ENCODE results near the gene NINL. TPM values are rescaled to one million over a fixed set of nuclear protein-coding genes. Genes with fewer than 3 reads are reported as not detected.

NINL gene
- total RNA-seq, 1 experiment from 2014 or later = 13.6 TPM

DNA sequence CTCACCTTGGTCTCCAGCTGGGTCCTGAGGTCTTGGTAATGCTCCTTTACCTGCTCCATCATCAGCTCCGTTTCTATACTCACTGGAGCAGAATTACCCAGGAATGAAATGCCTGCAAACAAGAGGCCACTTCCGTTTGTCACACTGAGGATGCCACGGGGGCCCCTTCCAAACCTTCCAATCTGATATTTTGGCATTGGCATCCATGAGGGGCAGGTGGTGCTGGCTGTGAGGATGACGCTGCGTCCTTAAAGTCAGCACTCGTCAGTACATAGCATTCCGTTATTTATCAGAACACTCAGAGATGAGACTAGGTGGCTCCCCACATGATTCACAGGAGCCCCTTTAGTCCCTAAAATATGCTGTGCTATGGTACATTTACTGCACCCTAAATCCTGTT, 105.2 kb downstream of the NINL start:
- H3K27me3 ChIP-seq (replicated peaks; ENCODE audit: control insufficient read depth, insufficient read depth, low read length) = no peaks in the 10 kb centered on the region
- no peaks in the 10 kb centered on the region for H3K27me3 Mint-ChIP-seq (ENCODE audit: insufficient read depth, unreplicated experiment)
- no peak overlapping the region for H3K4me3 Mint-ChIP-seq (ENCODE audit: unreplicated experiment)
- TF ChIP-seq, protein P1, sequence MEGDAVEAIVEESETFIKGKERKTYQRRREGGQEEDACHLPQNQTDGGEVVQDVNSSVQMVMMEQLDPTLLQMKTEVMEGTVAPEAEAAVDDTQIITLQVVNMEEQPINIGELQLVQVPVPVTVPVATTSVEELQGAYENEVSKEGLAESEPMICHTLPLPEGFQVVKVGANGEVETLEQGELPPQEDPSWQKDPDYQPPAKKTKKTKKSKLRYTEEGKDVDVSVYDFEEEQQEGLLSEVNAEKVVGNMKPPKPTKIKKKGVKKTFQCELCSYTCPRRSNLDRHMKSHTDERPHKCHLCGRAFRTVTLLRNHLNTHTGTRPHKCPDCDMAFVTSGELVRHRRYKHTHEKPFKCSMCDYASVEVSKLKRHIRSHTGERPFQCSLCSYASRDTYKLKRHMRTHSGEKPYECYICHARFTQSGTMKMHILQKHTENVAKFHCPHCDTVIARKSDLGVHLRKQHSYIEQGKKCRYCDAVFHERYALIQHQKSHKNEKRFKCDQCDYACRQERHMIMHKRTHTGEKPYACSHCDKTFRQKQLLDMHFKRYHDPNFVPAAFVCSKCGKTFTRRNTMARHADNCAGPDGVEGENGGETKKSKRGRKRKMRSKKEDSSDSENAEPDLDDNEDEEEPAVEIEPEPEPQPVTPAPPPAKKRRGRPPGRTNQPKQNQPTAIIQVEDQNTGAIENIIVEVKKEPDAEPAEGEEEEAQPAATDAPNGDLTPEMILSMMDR (IDR thresholded peaks at IDR 0.05; ENCODE audit: insufficient read depth in 1 of 2, low read depth in 1 of 2, low read length in 1 of 2, severe bottlenecking in 1 of 2, unreplicated experiment in 1 of 2) = no peak
- DNase-seq = no peak
- no peaks in the 10 kb centered on the region for H3K9me3 Mint-ChIP-seq (ENCODE audit: unreplicated experiment)
- POLR2A ChIA-PET = no interaction called here
- no peaks in the 10 kb centered on the region for H3K36me3 ChIP-seq (ENCODE audit: control insufficient read depth, insufficient read depth, low read length)
- no peaks in the 10 kb centered on the region for H3K4me1 ChIP-seq
- no peak overlapping the region for H3K27ac Mint-ChIP-seq (ENCODE audit: unreplicated experiment)
- H3K9me3 ChIP-seq = no peaks in the 10 kb centered on the region
- no peaks in the 10 kb centered on the region for H3K4me1 Mint-ChIP-seq (ENCODE audit: low read depth, unreplicated experiment)
- intact Hi-C loops (cut with micrococcal nuclease; ENCODE audit: unreplicated experiment) = no loop called here
- CTCF ChIA-PET = no interaction called here
- BruUV-seq (replicated peaks) = no TSS peak
- H3K4me3 ChIP-seq (ENCODE audit: low read depth, low read length) = no peak overlapping the region
- no peaks in the 10 kb centered on the region for H3K36me3 Mint-ChIP-seq (ENCODE audit: insufficient read depth, unreplicated experiment)

DNA sequence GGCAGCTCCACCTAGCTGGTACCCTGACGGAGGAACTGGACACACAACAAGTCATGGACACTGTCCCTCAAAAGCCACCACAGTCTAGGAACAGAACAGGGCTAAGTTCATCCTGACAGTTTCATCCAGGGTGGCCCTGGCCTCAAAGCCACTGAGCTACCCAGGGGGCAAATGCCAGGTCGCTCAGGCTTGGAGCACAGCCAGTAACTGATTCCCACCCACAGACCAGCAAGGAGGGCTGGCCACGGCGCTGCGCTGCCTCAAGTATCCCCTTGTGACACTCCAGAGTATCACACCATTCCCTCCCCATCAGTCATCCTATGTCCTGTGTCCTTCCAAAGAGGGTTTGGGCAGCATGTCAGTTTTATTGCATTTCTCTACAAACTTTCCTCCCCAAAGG, 105.7 kb downstream of the NINL start:
- ChIA-PET POLR2A (no interaction called here), CTCF (no interaction called here)
- no peak for DNase-seq
- Histone ChIP-seq H3K9me3 (no peaks in the 10 kb centered on the region), H3K4me3 (ENCODE audit: low read depth, low read length) (no peak overlapping the region), H3K27me3 (replicated peaks; ENCODE audit: control insufficient read depth, insufficient read depth, low read length) (no peaks in the 10 kb centered on the region), H3K36me3 (ENCODE audit: control insufficient read depth, insufficient read depth, low read length) (no peaks in the 10 kb centered on the region), H3K4me1 (no peaks in the 10 kb centered on the region)
- Mint-ChIP-seq H3K4me1 (ENCODE audit: low read depth, unreplicated experiment) (no peaks in the 10 kb centered on the region), H3K27ac (ENCODE audit: unreplicated experiment) (no peak overlapping the region), H3K9me3 (ENCODE audit: unreplicated experiment) (no peaks in the 10 kb centered on the region), H3K27me3 (ENCODE audit: insufficient read depth, unreplicated experiment) (no peaks in the 10 kb centered on the region), H3K4me3 (ENCODE audit: unreplicated experiment) (no peak overlapping the region), H3K36me3 (ENCODE audit: insufficient read depth, unreplicated experiment) (no peaks in the 10 kb centered on the region)
- BruUV-seq (replicated peaks) = no TSS peak
- intact Hi-C loops (cut with micrococcal nuclease; ENCODE audit: unreplicated experiment) = no loop called here
- TF ChIP-seq, protein P1 (IDR thresholded peaks at IDR 0.05; ENCODE audit: insufficient read depth in 1 of 2, low read depth in 1 of 2, low read length in 1 of 2, severe bottlenecking in 1 of 2, unreplicated experiment in 1 of 2) = no peak

DNA sequence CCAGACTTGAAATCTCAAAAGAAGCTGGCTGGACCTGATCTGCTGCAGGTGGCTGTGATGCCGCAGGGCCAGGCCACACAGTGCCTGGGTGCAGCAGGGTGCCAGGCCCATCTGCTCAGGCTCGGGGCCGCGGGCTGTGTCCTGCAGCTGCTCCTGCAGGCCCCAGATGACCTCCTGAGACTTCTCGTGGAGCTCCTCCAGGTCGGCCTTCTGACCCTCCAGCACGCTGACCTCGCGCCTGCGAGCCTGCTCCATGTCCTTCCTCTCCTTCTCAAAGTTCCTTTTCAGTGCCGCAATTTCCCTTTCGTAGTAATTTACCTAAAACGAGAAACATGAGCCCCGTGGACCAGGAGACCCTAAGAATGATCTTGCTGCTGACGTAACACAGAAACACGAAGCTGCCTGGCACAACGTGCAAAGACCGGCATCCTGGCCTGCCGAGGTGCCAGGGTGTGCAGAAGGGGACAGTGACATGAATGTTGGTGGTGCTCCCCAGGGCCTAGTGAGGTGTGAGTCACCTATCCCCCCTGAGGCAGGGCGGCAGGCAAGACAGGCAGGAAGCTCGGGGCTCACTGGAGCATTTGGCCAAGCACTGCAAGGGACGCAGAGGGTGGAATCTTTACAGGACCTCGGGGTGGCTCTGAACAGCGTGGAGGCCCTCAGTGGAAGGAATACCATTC, 106.3 kb downstream of the NINL start:
- POLR2A ChIA-PET = no interaction called here
- Histone ChIP-seq H3K4me3 (ENCODE audit: low read depth, low read length) (no peak overlapping the region), H3K27me3 (replicated peaks; ENCODE audit: control insufficient read depth, insufficient read depth, low read length) (no peaks in the 10 kb centered on the region), H3K9me3 (no peaks in the 10 kb centered on the region), H3K36me3 (ENCODE audit: control insufficient read depth, insufficient read depth, low read length) (no peaks in the 10 kb centered on the region), H3K4me1 (no peaks in the 10 kb centered on the region)
- Mint-ChIP-seq H3K36me3 (ENCODE audit: insufficient read depth, unreplicated experiment) (no peaks in the 10 kb centered on the region), H3K9me3 (ENCODE audit: unreplicated experiment) (no peaks in the 10 kb centered on the region), H3K27me3 (ENCODE audit: insufficient read depth, unreplicated experiment) (no peaks in the 10 kb centered on the region), H3K4me3 (ENCODE audit: unreplicated experiment) (no peak overlapping the region), H3K27ac (ENCODE audit: unreplicated experiment) (no peak overlapping the region), H3K4me1 (ENCODE audit: low read depth, unreplicated experiment) (no peaks in the 10 kb centered on the region)
- BruUV-seq (replicated peaks) = no TSS peak
- intact Hi-C loops (cut with micrococcal nuclease; ENCODE audit: unreplicated experiment) = no loop called here
- DNase-seq = no peak
- CTCF ChIA-PET = interaction anchor here (0.7 kb wide), 1 partner anchor 105 kb away, joined by 5 read pairs; no protein-coding TSS in a partner anchor
- TF ChIP-seq, protein P1 (IDR thresholded peaks at IDR 0.05; ENCODE audit: insufficient read depth in 1 of 2, low read depth in 1 of 2, low read length in 1 of 2, severe bottlenecking in 1 of 2, unreplicated experiment in 1 of 2) = no peak
